GM12878 (cell line): ENCODE measurements around the gene PPIA. TPM values are rescaled to one million over a fixed set of nuclear protein-coding genes. Genes with fewer than 3 reads are reported as not detected.
A peak's percentile ranks its signal among the peaks of the same experiment; 100 is the strongest.

Experiments used
- ATF7 ChIP-seq: fragments of 450-650 bp; IDR thresholded peaks from 2 replicates; pipeline ENCODE4 v1.6.1; 2016; ENCODE audit warnings: low read depth, mild to moderate bottlenecking
- BCL11A ChIP-seq: IDR thresholded peaks from 2 replicates; pipeline ENCODE4 v1.6.1; 2011; ENCODE audit warnings: low read depth, low read length
- BCL3 ChIP-seq: IDR thresholded peaks from 2 replicates; pipeline ENCODE4 v1.6.1; 2011; ENCODE audit warnings: borderline replicate concordance, low read depth, mild to moderate bottlenecking, moderate library complexity, low read length; ENCODE audit not compliant: insufficient read depth, poor library complexity, severe bottlenecking
- BHLHE40 ChIP-seq, 2 experiments: fragments of 450-650 bp in 1 of 2; IDR thresholded peaks; 2 replicates each; pipeline ENCODE4 v1.6.1; 2011 to 2017; ENCODE audit warnings: low read depth in 2 of 2, borderline replicate concordance in 1 of 2, improper control_type of control experiment in 1 of 2, low read length in 1 of 2, mild to moderate bottlenecking in 1 of 2
- CEBPB ChIP-seq, 2 experiments: fragments of 150-350 bp in 1 of 2; IDR thresholded peaks; 2 replicates each; pipeline ENCODE4 v1.6.1; 2012 to 2014; ENCODE audit warnings: low read depth in 2 of 2, low read length in 2 of 2, borderline replicate concordance in 1 of 2, inconsistent platforms in 1 of 2
- DPF2 ChIP-seq: fragments of 450-650 bp; IDR thresholded peaks from 2 replicates; pipeline ENCODE4 v1.6.1; 2017; ENCODE audit warnings: mild to moderate bottlenecking
- EZH2 ChIP-seq: IDR thresholded peaks from 2 replicates; pipeline ENCODE4 v1.6.1; 2012; ENCODE audit warnings: low read depth, mild to moderate bottlenecking, control low read depth, inconsistent platforms, low read length, borderline replicate concordance; ENCODE audit not compliant: control insufficient read depth
- IKZF2 ChIP-seq, 2 experiments: fragments of 450-650 bp; IDR thresholded peaks; 2 replicates each; pipeline ENCODE4 v1.6.1; 2017; ENCODE audit warnings: mild to moderate bottlenecking in 2 of 2, moderate library complexity in 2 of 2
- JUND ChIP-seq: IDR thresholded peaks from 2 replicates; pipeline ENCODE4 v1.6.1; 2012; ENCODE audit warnings: low read depth, mild to moderate bottlenecking, low read length, improper control_type of control experiment, moderate library complexity
- LARP7 ChIP-seq: fragments of 450-650 bp; IDR thresholded peaks from 2 replicates; pipeline ENCODE4 v1.6.1; 2017; ENCODE audit warnings: mild to moderate bottlenecking
- MYC ChIP-seq: IDR thresholded peaks from 2 replicates; pipeline ENCODE4 v1.6.1; 2011; ENCODE audit warnings: mild to moderate bottlenecking, low read length, moderate library complexity, inconsistent platforms; ENCODE audit not compliant: insufficient read depth, insufficient replicate concordance, insufficient read length, severe bottlenecking
- NFYA ChIP-seq: IDR thresholded peaks from 2 replicates; pipeline ENCODE4 v1.6.1; 2011; ENCODE audit warnings: low read depth, mild to moderate bottlenecking, low read length, improper control_type of control experiment, borderline replicate concordance
- POLR2AphosphoS2 ChIP-seq: IDR thresholded peaks from 2 replicates; pipeline ENCODE4 v1.6.1; 2011; ENCODE audit warnings: low read depth, mild to moderate bottlenecking, low read length, improper control_type of control experiment, moderate library complexity
- POU2F2 ChIP-seq: IDR thresholded peaks from 3 replicates; pipeline ENCODE4 v1.6.1; 2011; ENCODE audit warnings: low read depth, mild to moderate bottlenecking, low read length, borderline replicate concordance
- RAD21 ChIP-seq: IDR thresholded peaks from 2 replicates; pipeline ENCODE4 v1.6.1; 2011; ENCODE audit warnings: mild to moderate bottlenecking, low read depth, low read length, moderate library complexity; ENCODE audit not compliant: insufficient read depth
- SMARCA5 ChIP-seq: fragments of 450-650 bp; IDR thresholded peaks from 2 replicates; pipeline ENCODE4 v1.6.1; 2017; ENCODE audit warnings: mild to moderate bottlenecking
- SMC3 ChIP-seq: IDR thresholded peaks from 2 replicates; pipeline ENCODE4 v1.6.1; 2011; ENCODE audit warnings: low read length, improper control_type of control experiment, borderline replicate concordance
- SP1 ChIP-seq: IDR thresholded peaks from one replicate; pipeline ENCODE4 v1.6.1; 2011; ENCODE audit warnings: low read depth, low read length
- YBX1 ChIP-seq: fragments of 450-650 bp; IDR thresholded peaks from 2 replicates; pipeline ENCODE4 v1.6.1; 2016; ENCODE audit warnings: antibody characterized with exemption
- ZSCAN29 ChIP-seq: fragments of 450-650 bp; IDR thresholded peaks from 2 replicates; pipeline ENCODE4 v1.6.1; 2017; ENCODE audit warnings: mild to moderate bottlenecking, moderate library complexity
- polyA plus RNA-seq, 11 experiments: library from polyadenylated mRNA; depleted of rRNA in 4 of 11; unstranded in 6 of 11; stranded (reverse) in 5 of 11; fragments of >200 nt; fragmentation: Nextera tagmentation in 4 of 11; fragmentation: Illumina TruSeq in 1 of 11; extraction: Ambion mirVana in 4 of 11; extraction: Trizol in 1 of 11; gene quantifications; 1 replicate in 1 of 11; 2 replicates in 10 of 11; pipeline versions ENCODE4 v1.2.1 to v1.2.3, GENCODE V29; 2011 to 2016; ENCODE audit warnings: inconsistent platforms in 2 of 11, missing spikeins in 2 of 11, low read depth in 1 of 11
- total RNA-seq, 4 experiments: library from RNA; depleted of rRNA in 3 of 4; stranded (reverse); fragments of >200 nt in 3 of 4; fragmentation: Illumina TruSeq in 1 of 4; extraction: Trizol in 1 of 4; gene quantifications; 2 replicates each; pipeline versions ENCODE4 v1.2.1 to v1.2.3, GENCODE V29; 2013 to 2021
- TF ChIP-seq, protein P1 (sequence below): fragments of 450-650 bp; IDR thresholded peaks from 2 replicates; pipeline ENCODE4 v1.6.1; 2017; ENCODE audit warnings: mild to moderate bottlenecking
- TF ChIP-seq, protein P2 (sequence below): IDR thresholded peaks from 2 replicates; pipeline ENCODE4 v1.6.1; 2012; ENCODE audit warnings: low read depth, low read length, improper control_type of control experiment
- TF ChIP-seq, protein P3 (sequence below): fragments of 450-650 bp; IDR thresholded peaks from 2 replicates; pipeline ENCODE4 v1.6.1; 2016; ENCODE audit warnings: mild to moderate bottlenecking
- TF ChIP-seq, protein P4 (sequence below): fragments of 450-650 bp; IDR thresholded peaks from 2 replicates; pipeline ENCODE4 v1.6.1; 2014; ENCODE audit warnings: mild to moderate bottlenecking

PPIA gene
- total and polyA plus RNA-seq, 10 of the 15 experiments (the other 5 are each of a cell fraction or from before 2014, with no cell fraction given) = 2,712 to 7,982 (median 5,027) TPM

DNA sequence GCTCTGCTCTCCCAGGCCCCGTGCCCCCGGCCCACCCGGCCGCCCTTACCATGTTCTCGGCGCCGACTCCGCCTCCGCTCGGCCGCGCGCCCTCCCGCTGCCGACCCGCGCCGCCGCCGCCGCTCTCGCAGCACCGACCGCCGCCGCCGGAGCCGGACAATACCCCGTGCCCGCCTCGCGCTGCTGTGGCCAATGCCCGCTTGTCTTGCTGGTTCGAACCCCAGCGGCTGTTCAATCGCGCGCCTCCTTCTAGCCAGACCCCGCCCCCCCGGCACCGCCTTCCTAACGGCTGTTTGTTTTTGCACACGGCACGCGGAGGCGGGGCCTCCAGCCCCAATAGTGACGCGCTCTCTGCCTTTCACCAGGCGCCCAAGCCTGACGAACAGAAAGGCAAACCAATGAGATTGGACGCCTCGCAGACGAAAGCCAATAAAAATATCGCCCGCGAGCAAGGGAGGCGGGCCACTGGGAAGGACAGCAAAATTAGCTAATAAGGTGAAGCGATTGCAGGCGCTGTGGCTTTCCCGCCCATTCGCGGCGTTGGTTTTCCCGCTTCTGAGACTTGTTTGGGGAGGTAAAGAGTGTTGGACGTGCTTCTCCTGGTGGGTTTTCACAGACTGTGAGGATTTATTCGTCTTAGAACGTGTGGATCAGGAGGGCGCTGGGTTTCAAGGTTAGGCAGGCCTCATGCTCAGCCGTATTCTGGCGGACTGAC lies 51.6 kb downstream of the PPIA start, which contains the start of gene H2AZ2 (continued):
- TF ChIP-seq BCL3 = no peak
- TF ChIP-seq DPF2 = peak; percentile 99
- no peak; the same call in 1 of the 2 replicates for TF ChIP-seq LARP7
- TF ChIP-seq POU2F2 = peak; percentile 48; the same call in 2 of the 3 replicates
- TF ChIP-seq POLR2AphosphoS2 = peak; percentile 76; the same call in 1 of the 2 replicates
- peak; percentile 39 to 83; a peak in 2 of 4 replicates for TF ChIP-seq BHLHE40 (IDR thresholded peaks at IDR 0.05; ENCODE audit: borderline replicate concordance in 1 of 2, low read depth in 2 of 2, low read length in 1 of 2)
- TF ChIP-seq YBX1 = no peak
- TF ChIP-seq, protein P1, sequence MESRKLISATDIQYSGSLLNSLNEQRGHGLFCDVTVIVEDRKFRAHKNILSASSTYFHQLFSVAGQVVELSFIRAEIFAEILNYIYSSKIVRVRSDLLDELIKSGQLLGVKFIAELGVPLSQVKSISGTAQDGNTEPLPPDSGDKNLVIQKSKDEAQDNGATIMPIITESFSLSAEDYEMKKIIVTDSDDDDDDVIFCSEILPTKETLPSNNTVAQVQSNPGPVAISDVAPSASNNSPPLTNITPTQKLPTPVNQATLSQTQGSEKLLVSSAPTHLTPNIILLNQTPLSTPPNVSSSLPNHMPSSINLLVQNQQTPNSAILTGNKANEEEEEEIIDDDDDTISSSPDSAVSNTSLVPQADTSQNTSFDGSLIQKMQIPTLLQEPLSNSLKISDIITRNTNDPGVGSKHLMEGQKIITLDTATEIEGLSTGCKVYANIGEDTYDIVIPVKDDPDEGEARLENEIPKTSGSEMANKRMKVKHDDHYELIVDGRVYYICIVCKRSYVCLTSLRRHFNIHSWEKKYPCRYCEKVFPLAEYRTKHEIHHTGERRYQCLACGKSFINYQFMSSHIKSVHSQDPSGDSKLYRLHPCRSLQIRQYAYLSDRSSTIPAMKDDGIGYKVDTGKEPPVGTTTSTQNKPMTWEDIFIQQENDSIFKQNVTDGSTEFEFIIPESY = no peak
- TF ChIP-seq, protein P2, sequence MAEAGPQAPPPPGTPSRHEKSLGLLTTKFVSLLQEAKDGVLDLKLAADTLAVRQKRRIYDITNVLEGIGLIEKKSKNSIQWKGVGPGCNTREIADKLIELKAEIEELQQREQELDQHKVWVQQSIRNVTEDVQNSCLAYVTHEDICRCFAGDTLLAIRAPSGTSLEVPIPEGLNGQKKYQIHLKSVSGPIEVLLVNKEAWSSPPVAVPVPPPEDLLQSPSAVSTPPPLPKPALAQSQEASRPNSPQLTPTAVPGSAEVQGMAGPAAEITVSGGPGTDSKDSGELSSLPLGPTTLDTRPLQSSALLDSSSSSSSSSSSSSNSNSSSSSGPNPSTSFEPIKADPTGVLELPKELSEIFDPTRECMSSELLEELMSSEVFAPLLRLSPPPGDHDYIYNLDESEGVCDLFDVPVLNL = peak; percentile 85
- no peak for TF ChIP-seq JUND
- TF ChIP-seq MYC = no peak
- TF ChIP-seq SMARCA5 = no peak
- TF ChIP-seq BCL11A = no peak
- TF ChIP-seq, protein P3, sequence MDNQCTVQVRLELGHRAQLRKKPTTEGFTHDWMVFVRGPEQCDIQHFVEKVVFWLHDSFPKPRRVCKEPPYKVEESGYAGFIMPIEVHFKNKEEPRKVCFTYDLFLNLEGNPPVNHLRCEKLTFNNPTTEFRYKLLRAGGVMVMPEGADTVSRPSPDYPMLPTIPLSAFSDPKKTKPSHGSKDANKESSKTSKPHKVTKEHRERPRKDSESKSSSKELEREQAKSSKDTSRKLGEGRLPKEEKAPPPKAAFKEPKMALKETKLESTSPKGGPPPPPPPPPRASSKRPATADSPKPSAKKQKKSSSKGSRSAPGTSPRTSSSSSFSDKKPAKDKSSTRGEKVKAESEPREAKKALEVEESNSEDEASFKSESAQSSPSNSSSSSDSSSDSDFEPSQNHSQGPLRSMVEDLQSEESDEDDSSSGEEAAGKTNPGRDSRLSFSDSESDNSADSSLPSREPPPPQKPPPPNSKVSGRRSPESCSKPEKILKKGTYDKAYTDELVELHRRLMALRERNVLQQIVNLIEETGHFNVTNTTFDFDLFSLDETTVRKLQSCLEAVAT = no peak
- TF ChIP-seq NFYA = peak; percentile 97
- TF ChIP-seq SP1 = peak; percentile 99
- TF ChIP-seq CEBPB (IDR thresholded peaks at IDR 0.05; ENCODE audit: borderline replicate concordance in 1 of 2, low read depth in 2 of 2, low read length in 2 of 2) = no peak
- no peak for TF ChIP-seq SMC3
- TF ChIP-seq EZH2 = no peak
- TF ChIP-seq, protein P4, sequence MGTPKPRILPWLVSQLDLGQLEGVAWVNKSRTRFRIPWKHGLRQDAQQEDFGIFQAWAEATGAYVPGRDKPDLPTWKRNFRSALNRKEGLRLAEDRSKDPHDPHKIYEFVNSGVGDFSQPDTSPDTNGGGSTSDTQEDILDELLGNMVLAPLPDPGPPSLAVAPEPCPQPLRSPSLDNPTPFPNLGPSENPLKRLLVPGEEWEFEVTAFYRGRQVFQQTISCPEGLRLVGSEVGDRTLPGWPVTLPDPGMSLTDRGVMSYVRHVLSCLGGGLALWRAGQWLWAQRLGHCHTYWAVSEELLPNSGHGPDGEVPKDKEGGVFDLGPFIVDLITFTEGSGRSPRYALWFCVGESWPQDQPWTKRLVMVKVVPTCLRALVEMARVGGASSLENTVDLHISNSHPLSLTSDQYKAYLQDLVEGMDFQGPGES = peak; percentile 99
- peak; percentile 82 for TF ChIP-seq ATF7
- no peak for TF ChIP-seq RAD21
- TF ChIP-seq IKZF2 (IDR thresholded peaks at IDR 0.05) = no peak; a peak in 1 of 4 replicates
- TF ChIP-seq ZSCAN29 = no peak
